K562 (cell line): ENCODE results near the gene CCT5. TPM values are rescaled to one million over a fixed set of nuclear protein-coding genes. Genes with fewer than 3 reads are reported as not detected.
A peak's percentile ranks its signal among the peaks of the same experiment; 100 is the strongest.

Experiments
- BCL6 ChIP-seq: fragments of 250-450 bp; sonication (Bioruptor Pico); IDR thresholded peaks from 2 replicates; pipeline ENCODE4 v1.4.0; 2020
- CHD1 ChIP-seq: fragments of 200-600 bp; sonication (generic); IDR thresholded peaks from one replicate; pipeline ENCODE4 v1.6.1; 2012; ENCODE audit warnings: mild to moderate bottlenecking, moderate library complexity, low read length, inconsistent platforms
- EP300 ChIP-seq: IDR thresholded peaks from 2 replicates; pipeline ENCODE4 v1.6.1; 2012; ENCODE audit warnings: low read length, improper control_type of control experiment
- EP400 ChIP-seq: fragments of 450-650 bp; IDR thresholded peaks from 2 replicates; pipeline ENCODE4 v1.6.1; 2017; ENCODE audit warnings: antibody characterized with exemption, mild to moderate bottlenecking, moderate library complexity
- GABPB2 ChIP-seq: fragments of 250-450 bp; sonication (Bioruptor Pico); conservative IDR thresholded peaks from 2 replicates; pipeline ENCODE4 v1.5.1; 2021; ENCODE audit warnings: mild to moderate bottlenecking
- MAZ ChIP-seq, 2 experiments: fragments of 450-650 bp in 1 of 2; sonication (generic) in 1 of 2; formaldehyde crosslinking; IDR thresholded peaks in 1 of 2; conservative IDR thresholded peaks in 1 of 2; 2 replicates each; pipeline versions ENCODE4 v1.4.0 to v1.5.0; 2020; ENCODE audit warnings: mild to moderate bottlenecking in 1 of 2, missing genetic modification reagents in 1 of 2
- SMARCA4 ChIP-seq: fragments of 450-650 bp; IDR thresholded peaks from 2 replicates; pipeline ENCODE4 v1.6.1; 2016
- ZNF217 ChIP-seq: sonication (generic); formaldehyde crosslinking; IDR thresholded peaks from 2 replicates; pipeline ENCODE4 v1.8.0; 2022; ENCODE audit warnings: mild to moderate bottlenecking, missing genetic modification reagents
- polyA plus RNA-seq, 8 experiments: library from polyadenylated mRNA; depleted of rRNA in 4 of 8; stranded (reverse) in 5 of 8; unstranded in 3 of 8; fragments of >200 nt; fragmentation: Nextera tagmentation in 2 of 8; fragmentation: Illumina TruSeq in 1 of 8; extraction: Ambion mirVana in 2 of 8; extraction: Trizol in 1 of 8; gene quantifications; 2 replicates each; pipeline versions ENCODE4 v1.2.1 to v1.2.3, GENCODE V29; 2011 to 2014; ENCODE audit warnings: inconsistent platforms in 1 of 8, missing spikeins in 1 of 8
- total RNA-seq, 7 experiments: library from RNA; depleted of rRNA in 6 of 7; stranded (reverse); fragments of >200 nt in 6 of 7; fragmentation: Illumina TruSeq in 2 of 7; extraction: Trizol in 2 of 7; gene quantifications; 2 replicates each; pipeline versions ENCODE4 v1.2.1 to v1.2.3, GENCODE V29; 2011 to 2021; ENCODE audit warnings: low replicate concordance in 1 of 7
- TF ChIP-seq, protein P1 (sequence below): fragments of 450-650 bp; IDR thresholded peaks from 2 replicates; pipeline ENCODE4 v1.6.1; 2016; ENCODE audit warnings: mild to moderate bottlenecking, moderate library complexity
- TF ChIP-seq, protein P2 (sequence below): fragments of 450-650 bp; IDR thresholded peaks from 2 replicates; pipeline ENCODE4 v1.6.1; 2017; ENCODE audit warnings: antibody characterized with exemption, mild to moderate bottlenecking

The CCT5 gene
- total and polyA plus RNA-seq, 9 of the 15 experiments (the other 6 are each of a cell fraction or from before 2014, with no cell fraction given): 782 to 1,606 (median 1,153) TPM

DNA sequence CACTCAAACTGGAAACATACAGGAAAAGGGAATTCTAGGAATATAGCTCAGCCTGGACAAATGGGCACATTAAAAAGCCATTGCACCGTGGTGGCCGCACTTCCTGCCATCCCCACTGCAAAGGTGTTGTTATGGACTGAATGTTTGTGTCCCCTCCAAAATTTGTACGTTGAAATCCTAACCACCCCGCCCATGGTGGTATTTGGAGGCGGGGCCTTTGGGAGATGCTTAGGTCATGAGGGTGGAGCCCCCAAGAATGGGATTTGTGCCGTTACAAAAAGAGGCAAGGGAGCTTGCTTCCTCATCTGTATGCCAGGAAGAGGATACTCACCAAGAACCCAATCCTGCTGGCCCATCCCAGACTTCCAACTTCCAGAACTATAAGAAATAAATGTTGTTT is 58.8 kb downstream of the CCT5 start (continued):
- TF ChIP-seq GABPB2 (CRISPR knock-in tag): no peak
- no peak for TF ChIP-seq CHD1
- no peak for TF ChIP-seq EP400
- TF ChIP-seq, protein P1, sequence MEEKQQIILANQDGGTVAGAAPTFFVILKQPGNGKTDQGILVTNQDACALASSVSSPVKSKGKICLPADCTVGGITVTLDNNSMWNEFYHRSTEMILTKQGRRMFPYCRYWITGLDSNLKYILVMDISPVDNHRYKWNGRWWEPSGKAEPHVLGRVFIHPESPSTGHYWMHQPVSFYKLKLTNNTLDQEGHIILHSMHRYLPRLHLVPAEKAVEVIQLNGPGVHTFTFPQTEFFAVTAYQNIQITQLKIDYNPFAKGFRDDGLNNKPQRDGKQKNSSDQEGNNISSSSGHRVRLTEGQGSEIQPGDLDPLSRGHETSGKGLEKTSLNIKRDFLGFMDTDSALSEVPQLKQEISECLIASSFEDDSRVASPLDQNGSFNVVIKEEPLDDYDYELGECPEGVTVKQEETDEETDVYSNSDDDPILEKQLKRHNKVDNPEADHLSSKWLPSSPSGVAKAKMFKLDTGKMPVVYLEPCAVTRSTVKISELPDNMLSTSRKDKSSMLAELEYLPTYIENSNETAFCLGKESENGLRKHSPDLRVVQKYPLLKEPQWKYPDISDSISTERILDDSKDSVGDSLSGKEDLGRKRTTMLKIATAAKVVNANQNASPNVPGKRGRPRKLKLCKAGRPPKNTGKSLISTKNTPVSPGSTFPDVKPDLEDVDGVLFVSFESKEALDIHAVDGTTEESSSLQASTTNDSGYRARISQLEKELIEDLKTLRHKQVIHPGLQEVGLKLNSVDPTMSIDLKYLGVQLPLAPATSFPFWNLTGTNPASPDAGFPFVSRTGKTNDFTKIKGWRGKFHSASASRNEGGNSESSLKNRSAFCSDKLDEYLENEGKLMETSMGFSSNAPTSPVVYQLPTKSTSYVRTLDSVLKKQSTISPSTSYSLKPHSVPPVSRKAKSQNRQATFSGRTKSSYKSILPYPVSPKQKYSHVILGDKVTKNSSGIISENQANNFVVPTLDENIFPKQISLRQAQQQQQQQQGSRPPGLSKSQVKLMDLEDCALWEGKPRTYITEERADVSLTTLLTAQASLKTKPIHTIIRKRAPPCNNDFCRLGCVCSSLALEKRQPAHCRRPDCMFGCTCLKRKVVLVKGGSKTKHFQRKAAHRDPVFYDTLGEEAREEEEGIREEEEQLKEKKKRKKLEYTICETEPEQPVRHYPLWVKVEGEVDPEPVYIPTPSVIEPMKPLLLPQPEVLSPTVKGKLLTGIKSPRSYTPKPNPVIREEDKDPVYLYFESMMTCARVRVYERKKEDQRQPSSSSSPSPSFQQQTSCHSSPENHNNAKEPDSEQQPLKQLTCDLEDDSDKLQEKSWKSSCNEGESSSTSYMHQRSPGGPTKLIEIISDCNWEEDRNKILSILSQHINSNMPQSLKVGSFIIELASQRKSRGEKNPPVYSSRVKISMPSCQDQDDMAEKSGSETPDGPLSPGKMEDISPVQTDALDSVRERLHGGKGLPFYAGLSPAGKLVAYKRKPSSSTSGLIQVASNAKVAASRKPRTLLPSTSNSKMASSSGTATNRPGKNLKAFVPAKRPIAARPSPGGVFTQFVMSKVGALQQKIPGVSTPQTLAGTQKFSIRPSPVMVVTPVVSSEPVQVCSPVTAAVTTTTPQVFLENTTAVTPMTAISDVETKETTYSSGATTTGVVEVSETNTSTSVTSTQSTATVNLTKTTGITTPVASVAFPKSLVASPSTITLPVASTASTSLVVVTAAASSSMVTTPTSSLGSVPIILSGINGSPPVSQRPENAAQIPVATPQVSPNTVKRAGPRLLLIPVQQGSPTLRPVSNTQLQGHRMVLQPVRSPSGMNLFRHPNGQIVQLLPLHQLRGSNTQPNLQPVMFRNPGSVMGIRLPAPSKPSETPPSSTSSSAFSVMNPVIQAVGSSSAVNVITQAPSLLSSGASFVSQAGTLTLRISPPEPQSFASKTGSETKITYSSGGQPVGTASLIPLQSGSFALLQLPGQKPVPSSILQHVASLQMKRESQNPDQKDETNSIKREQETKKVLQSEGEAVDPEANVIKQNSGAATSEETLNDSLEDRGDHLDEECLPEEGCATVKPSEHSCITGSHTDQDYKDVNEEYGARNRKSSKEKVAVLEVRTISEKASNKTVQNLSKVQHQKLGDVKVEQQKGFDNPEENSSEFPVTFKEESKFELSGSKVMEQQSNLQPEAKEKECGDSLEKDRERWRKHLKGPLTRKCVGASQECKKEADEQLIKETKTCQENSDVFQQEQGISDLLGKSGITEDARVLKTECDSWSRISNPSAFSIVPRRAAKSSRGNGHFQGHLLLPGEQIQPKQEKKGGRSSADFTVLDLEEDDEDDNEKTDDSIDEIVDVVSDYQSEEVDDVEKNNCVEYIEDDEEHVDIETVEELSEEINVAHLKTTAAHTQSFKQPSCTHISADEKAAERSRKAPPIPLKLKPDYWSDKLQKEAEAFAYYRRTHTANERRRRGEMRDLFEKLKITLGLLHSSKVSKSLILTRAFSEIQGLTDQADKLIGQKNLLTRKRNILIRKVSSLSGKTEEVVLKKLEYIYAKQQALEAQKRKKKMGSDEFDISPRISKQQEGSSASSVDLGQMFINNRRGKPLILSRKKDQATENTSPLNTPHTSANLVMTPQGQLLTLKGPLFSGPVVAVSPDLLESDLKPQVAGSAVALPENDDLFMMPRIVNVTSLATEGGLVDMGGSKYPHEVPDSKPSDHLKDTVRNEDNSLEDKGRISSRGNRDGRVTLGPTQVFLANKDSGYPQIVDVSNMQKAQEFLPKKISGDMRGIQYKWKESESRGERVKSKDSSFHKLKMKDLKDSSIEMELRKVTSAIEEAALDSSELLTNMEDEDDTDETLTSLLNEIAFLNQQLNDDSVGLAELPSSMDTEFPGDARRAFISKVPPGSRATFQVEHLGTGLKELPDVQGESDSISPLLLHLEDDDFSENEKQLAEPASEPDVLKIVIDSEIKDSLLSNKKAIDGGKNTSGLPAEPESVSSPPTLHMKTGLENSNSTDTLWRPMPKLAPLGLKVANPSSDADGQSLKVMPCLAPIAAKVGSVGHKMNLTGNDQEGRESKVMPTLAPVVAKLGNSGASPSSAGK: peak; percentile 35; the same call in 1 of the 2 replicates
- TF ChIP-seq MAZ (CRISPR knock-in tag; conservative IDR thresholded peaks at IDR 0.05 in 1 of 2, IDR thresholded peaks at IDR 0.05 in 1 of 2): 0 out of 4 replicates have a peak, but pooled peaks of 1 of the 2 experiments have one; percentile 12
- TF ChIP-seq ZNF217: no peak
- TF ChIP-seq SMARCA4: peak; percentile 25; the same call in 1 of the 2 replicates
- 0 out of 2 replicates have a peak, but pooled peaks have one; percentile 10 for TF ChIP-seq EP300
- TF ChIP-seq, protein P2, sequence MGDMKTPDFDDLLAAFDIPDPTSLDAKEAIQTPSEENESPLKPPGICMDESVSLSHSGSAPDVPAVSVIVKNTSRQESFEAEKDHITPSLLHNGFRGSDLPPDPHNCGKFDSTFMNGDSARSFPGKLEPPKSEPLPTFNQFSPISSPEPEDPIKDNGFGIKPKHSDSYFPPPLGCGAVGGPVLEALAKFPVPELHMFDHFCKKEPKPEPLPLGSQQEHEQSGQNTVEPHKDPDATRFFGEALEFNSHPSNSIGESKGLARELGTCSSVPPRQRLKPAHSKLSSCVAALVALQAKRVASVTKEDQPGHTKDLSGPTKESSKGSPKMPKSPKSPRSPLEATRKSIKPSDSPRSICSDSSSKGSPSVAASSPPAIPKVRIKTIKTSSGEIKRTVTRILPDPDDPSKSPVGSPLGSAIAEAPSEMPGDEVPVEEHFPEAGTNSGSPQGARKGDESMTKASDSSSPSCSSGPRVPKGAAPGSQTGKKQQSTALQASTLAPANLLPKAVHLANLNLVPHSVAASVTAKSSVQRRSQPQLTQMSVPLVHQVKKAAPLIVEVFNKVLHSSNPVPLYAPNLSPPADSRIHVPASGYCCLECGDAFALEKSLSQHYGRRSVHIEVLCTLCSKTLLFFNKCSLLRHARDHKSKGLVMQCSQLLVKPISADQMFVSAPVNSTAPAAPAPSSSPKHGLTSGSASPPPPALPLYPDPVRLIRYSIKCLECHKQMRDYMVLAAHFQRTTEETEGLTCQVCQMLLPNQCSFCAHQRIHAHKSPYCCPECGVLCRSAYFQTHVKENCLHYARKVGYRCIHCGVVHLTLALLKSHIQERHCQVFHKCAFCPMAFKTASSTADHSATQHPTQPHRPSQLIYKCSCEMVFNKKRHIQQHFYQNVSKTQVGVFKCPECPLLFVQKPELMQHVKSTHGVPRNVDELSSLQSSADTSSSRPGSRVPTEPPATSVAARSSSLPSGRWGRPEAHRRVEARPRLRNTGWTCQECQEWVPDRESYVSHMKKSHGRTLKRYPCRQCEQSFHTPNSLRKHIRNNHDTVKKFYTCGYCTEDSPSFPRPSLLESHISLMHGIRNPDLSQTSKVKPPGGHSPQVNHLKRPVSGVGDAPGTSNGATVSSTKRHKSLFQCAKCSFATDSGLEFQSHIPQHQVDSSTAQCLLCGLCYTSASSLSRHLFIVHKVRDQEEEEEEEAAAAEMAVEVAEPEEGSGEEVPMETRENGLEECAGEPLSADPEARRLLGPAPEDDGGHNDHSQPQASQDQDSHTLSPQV: peak; percentile 69
- TF ChIP-seq BCL6 (CRISPR knock-in tag): no peak
